Keratinocyte (primary cell): ENCODE results near the gene RALGPS2. TPM values are rescaled to one million over a fixed set of nuclear protein-coding genes. Genes with fewer than 3 reads are reported as not detected.
A peak's percentile ranks its signal among the peaks of the same experiment; 100 is the strongest.

Experiments
- DNase-seq: peaks from one replicate; pipeline ENCODE4 v3.0.0-alpha.2; 2011; ENCODE audit warnings: low read depth, missing footprints, low spot score
- FAIRE-seq: peaks from 2 replicates; lab custom pipeline; 2011; peaks lifted over from hg19 to GRCh38; lab: Jason Lieb, UNC
- H2AFZ ChIP-seq: 2 replicates; pipeline ENCODE4 v1.6.0; 2012; ENCODE audit warnings: low read length, control low read depth, inconsistent platforms; ENCODE audit not compliant: control insufficient read depth
- H3K27ac ChIP-seq: 2 replicates; pipeline ENCODE4 v1.5.1; 2011; ENCODE audit warnings: low read length; ENCODE audit not compliant: control insufficient read depth, insufficient read depth
- H3K27me3 ChIP-seq: 3 replicates; pipeline ENCODE4 v1.6.0; 2011; ENCODE audit warnings: low read length; ENCODE audit not compliant: control insufficient read depth, insufficient read depth; ENCODE audit errors: extremely low read depth
- H3K36me3 ChIP-seq, 2 experiments: 2 replicates in 1 of 2; 3 replicates in 1 of 2; pipeline ENCODE4 v1.5.1; 2011; ENCODE audit warnings: low read length in 2 of 2, mild to moderate bottlenecking in 1 of 2; ENCODE audit not compliant: control insufficient read depth in 2 of 2, insufficient read depth in 2 of 2; ENCODE audit errors: extremely low read depth in 1 of 2
- H3K4me1 ChIP-seq: 3 replicates; pipeline ENCODE4 v1.5.1; 2011; ENCODE audit warnings: low read length; ENCODE audit not compliant: control insufficient read depth, insufficient read depth; ENCODE audit errors: extremely low read depth
- H3K4me2 ChIP-seq: 3 replicates; pipeline ENCODE4 v1.6.0; 2011; ENCODE audit warnings: low read depth, low read length; ENCODE audit not compliant: control insufficient read depth, insufficient read depth; ENCODE audit errors: extremely low read depth
- H3K4me3 ChIP-seq, 3 experiments: fragments of 200-600 bp in 1 of 3; sonication (generic) in 1 of 3; 2 replicates in 2 of 3; 3 replicates in 1 of 3; pipeline ENCODE4 v1.5.1; 2011 to 2016; ENCODE audit warnings: low read length in 3 of 3, mild to moderate bottlenecking in 3 of 3, control low read depth in 2 of 3, inconsistent platforms in 1 of 3, low read depth in 1 of 3, mixed read lengths in 1 of 3, mixed run types in 1 of 3, moderate library complexity in 1 of 3; ENCODE audit not compliant: control insufficient read depth in 2 of 3, insufficient read depth in 2 of 3; ENCODE audit errors: extremely low read depth in 1 of 3
- H3K79me2 ChIP-seq: 2 replicates; pipeline ENCODE4 v1.6.0; 2012; ENCODE audit warnings: low read length; ENCODE audit not compliant: control insufficient read depth, insufficient read depth
- H3K9ac ChIP-seq: 3 replicates; pipeline ENCODE4 v1.6.0; 2011; ENCODE audit warnings: low read length; ENCODE audit not compliant: control insufficient read depth, insufficient read depth; ENCODE audit errors: extremely low read depth
- H3K9me1 ChIP-seq: 3 replicates; pipeline ENCODE4 v1.6.0; 2011; ENCODE audit warnings: low read length; ENCODE audit not compliant: control insufficient read depth, insufficient read depth; ENCODE audit errors: extremely low read depth
- H3K9me3 ChIP-seq: 2 replicates; pipeline ENCODE4 v1.5.1; 2012; ENCODE audit warnings: low read depth, low read length; ENCODE audit not compliant: control insufficient read depth
- H4K20me1 ChIP-seq: 3 replicates; pipeline ENCODE4 v1.6.0; 2011; ENCODE audit warnings: low read length; ENCODE audit not compliant: control insufficient read depth, insufficient read depth; ENCODE audit errors: extremely low read depth
- EZH2 ChIP-seq: IDR thresholded peaks from one replicate; pipeline ENCODE4 v1.6.1; 2012; ENCODE audit warnings: inconsistent platforms, mild to moderate bottlenecking, low read length, moderate library complexity
- dilution Hi-C: fragments of 300-500 bp; cut with MboI; formaldehyde crosslinking; loops from one replicate; pipeline ENCODE4 v1.7.0; 2020; ENCODE audit warnings: low sequenced_read_pairs; ENCODE audit not compliant: extremely low pct_ligation_motif_present
- polyA plus RNA-seq, 5 experiments: library from polyadenylated mRNA; depleted of rRNA in 3 of 5; stranded (reverse) in 3 of 5; stranded (forward) in 1 of 5; unstranded in 1 of 5; fragments of >200 nt; gene quantifications; 1 replicate in 1 of 5; 2 replicates in 3 of 5; 3 replicates in 1 of 5; pipeline versions ENCODE4 v1.2.1 to v1.2.3, GENCODE V29; 2011 to 2012; ENCODE audit warnings: missing spikeins in 2 of 5, low read depth in 1 of 5, low replicate concordance in 1 of 5
- TF ChIP-seq, protein P1 (sequence below), 3 experiments: IDR thresholded peaks in 1 of 3; conservative IDR thresholded peaks in 1 of 3; optimal IDR thresholded peaks in 1 of 3; 2 replicates in 2 of 3; 3 replicates in 1 of 3; pipeline versions ENCODE3 to v1.5.1; 2011; ENCODE audit warnings: low read length in 3 of 3, mild to moderate bottlenecking in 3 of 3, moderate library complexity in 2 of 3, control low read depth in 1 of 3, inconsistent platforms in 1 of 3; ENCODE audit not compliant: insufficient read depth in 2 of 3; ENCODE audit errors: extremely low read depth in 1 of 3

RALGPS2 gene
- polyA plus RNA-seq, 1 donor (not counting 4 experiments of a cell fraction or from before 2014, with no cell fraction given) = 14.8 TPM

- TF ChIP-seq EZH2 = no peak
- TF ChIP-seq, protein P1, sequence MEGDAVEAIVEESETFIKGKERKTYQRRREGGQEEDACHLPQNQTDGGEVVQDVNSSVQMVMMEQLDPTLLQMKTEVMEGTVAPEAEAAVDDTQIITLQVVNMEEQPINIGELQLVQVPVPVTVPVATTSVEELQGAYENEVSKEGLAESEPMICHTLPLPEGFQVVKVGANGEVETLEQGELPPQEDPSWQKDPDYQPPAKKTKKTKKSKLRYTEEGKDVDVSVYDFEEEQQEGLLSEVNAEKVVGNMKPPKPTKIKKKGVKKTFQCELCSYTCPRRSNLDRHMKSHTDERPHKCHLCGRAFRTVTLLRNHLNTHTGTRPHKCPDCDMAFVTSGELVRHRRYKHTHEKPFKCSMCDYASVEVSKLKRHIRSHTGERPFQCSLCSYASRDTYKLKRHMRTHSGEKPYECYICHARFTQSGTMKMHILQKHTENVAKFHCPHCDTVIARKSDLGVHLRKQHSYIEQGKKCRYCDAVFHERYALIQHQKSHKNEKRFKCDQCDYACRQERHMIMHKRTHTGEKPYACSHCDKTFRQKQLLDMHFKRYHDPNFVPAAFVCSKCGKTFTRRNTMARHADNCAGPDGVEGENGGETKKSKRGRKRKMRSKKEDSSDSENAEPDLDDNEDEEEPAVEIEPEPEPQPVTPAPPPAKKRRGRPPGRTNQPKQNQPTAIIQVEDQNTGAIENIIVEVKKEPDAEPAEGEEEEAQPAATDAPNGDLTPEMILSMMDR (optimal IDR thresholded peaks at IDR 0.05 in 1 of 3, IDR thresholded peaks at IDR 0.05 in 1 of 3, conservative IDR thresholded peaks at IDR 0.05 in 1 of 3; ENCODE audit: extremely low read depth in 1 of 3, insufficient read depth in 2 of 3, low read length in 3 of 3) = no peak
- dilution Hi-C loops = no loop called here
- Histone ChIP-seq H3K4me1 (peaks cover 14% of the 10 kb centered on the region), H3K4me2 (no peak overlapping the region), H3K27me3 (peaks cover 13% of the 10 kb centered on the region), H3K9me3 (no peaks in the 10 kb centered on the region), H3K9ac (no peak overlapping the region), H2AFZ (no peak overlapping the region), H3K4me3 (no peak overlapping the region), H3K9me1 (no peaks in the 10 kb centered on the region), H3K36me3 (no peaks in the 10 kb centered on the region), H3K27ac (no peak overlapping the region), H4K20me1 (no peaks in the 10 kb centered on the region), H3K79me2 (no peaks in the 10 kb centered on the region)
- DNase-seq = no peak
- FAIRE-seq = peak; percentile 34
These were observed 215.2 kb downstream of the RALGPS2 start for GRCh38 chr1:178940068-178940765.

DNA sequence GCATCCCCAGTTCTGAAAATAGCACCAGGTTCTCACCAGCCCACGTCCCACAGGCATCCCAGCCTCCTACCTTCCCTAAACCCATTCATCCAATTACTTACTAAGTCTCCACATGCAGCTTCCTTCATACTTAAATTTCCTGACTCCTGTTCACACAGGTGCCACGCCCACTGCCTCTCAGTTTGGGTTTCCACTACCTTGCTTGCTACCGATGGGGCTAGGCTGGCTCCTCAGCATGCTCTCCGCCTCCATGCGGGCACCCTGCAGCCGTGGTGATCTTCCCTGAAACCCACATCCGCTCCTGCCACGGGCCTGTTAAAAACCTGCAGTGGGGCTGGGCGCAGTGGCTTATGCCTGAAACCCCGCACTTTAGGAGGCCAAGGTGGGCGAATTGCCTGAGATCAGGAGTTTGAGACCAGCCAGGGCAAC lies 216.2 kb downstream of the RALGPS2 start:
- peaks cover 13% of the 10 kb centered on the region for H3K27me3 ChIP-seq
- H3K9ac ChIP-seq = no peak overlapping the region
- H2AFZ ChIP-seq = no peak overlapping the region
- no peaks in the 10 kb centered on the region for H3K9me3 ChIP-seq
- H4K20me1 ChIP-seq = no peaks in the 10 kb centered on the region
- H3K27ac ChIP-seq = no peak overlapping the region
- DNase-seq = no peak
- H3K79me2 ChIP-seq = no peaks in the 10 kb centered on the region
- no peak for TF ChIP-seq EZH2
- TF ChIP-seq, protein P1 (optimal IDR thresholded peaks at IDR 0.05 in 1 of 3, IDR thresholded peaks at IDR 0.05 in 1 of 3, conservative IDR thresholded peaks at IDR 0.05 in 1 of 3; ENCODE audit: extremely low read depth in 1 of 3, insufficient read depth in 2 of 3, low read length in 3 of 3) = no peak
- H3K9me1 ChIP-seq = no peaks in the 10 kb centered on the region
- no peaks in the 10 kb centered on the region for H3K36me3 ChIP-seq
- dilution Hi-C loops = no loop called here
- no peak overlapping the region for H3K4me2 ChIP-seq
- peaks cover 20% of the 10 kb centered on the region for H3K4me1 ChIP-seq
- no peak overlapping the region for H3K4me3 ChIP-seq
- FAIRE-seq = no peak
